Muscle of leg (tissue), 11 donors: ENCODE data around the gene ANKFN1. TPM values are rescaled to one million over a fixed set of nuclear protein-coding genes. Genes with fewer than 3 reads are reported as not detected.

ENCODE experiments used
- DNase-seq: peaks from one replicate; pipeline ENCODE4 v3.0.0; 2013
- H3K27ac ChIP-seq: one replicate; pipeline ENCODE4 v1.5.1; 2013; ENCODE audit warnings: mild to moderate bottlenecking, low read length, control low read depth
- H3K27me3 ChIP-seq: one replicate; pipeline ENCODE4 v1.6.1; 2013; ENCODE audit warnings: low read length; ENCODE audit not compliant: control insufficient read depth, insufficient read depth
- H3K36me3 ChIP-seq: one replicate; pipeline ENCODE4 v1.6.1; 2013; ENCODE audit warnings: low read length; ENCODE audit not compliant: control insufficient read depth, insufficient read depth
- H3K4me1 ChIP-seq: one replicate; pipeline ENCODE4 v1.6.1; 2013; ENCODE audit warnings: low read length; ENCODE audit not compliant: control insufficient read depth, insufficient read depth
- H3K4me3 ChIP-seq: one replicate; pipeline ENCODE4 v1.5.1; 2013; ENCODE audit warnings: low read length, control low read depth
- H3K9me3 ChIP-seq: replicated peaks from 2 replicates; pipeline ENCODE4 v1.6.1; 2013; ENCODE audit warnings: low read depth, low read length; ENCODE audit not compliant: control insufficient read depth
- WGBS: methylation state at CpG from one replicate; pipeline ENCODE4 v1.1.5; 2013; ENCODE audit warnings: missing lambda C conversion rate; ENCODE audit not compliant: insufficient coverage; 5-methylcytosine and 5-hydroxymethylcytosine counted together
- polyA plus RNA-seq, 8 donors: library from polyadenylated mRNA; unstranded; fragments of 120-200 nt; gene quantifications; one replicate each; pipeline versions ENCODE4 v1.2.1 to v1.2.3, GENCODE V29; 2013; ENCODE audit warnings: inconsistent platforms in 1 of 8, low replicate concordance in 1 of 8; ENCODE audit not compliant: insufficient read length in 8 of 8, insufficient read depth in 1 of 8
- total RNA-seq: library from RNA; stranded (reverse); fragments of 120-200 nt; gene quantifications from one replicate; pipeline ENCODE4 v1.2.4, GENCODE V29; 2013

ANKFN1 gene
- total and polyA plus RNA-seq, 9 donors: 0.10 to 0.91 (median 0.39) TPM

GRCh38 chr17:56165072-56165641, 11.9 kb downstream of the ANKFN1 start:
- WGBS: no CpG with 5 or more reads among the region's 8 CpGs
- no peak overlapping the region for H3K27ac ChIP-seq
- H3K36me3 ChIP-seq: no peaks in the 10 kb centered on the region
- no peaks in the 10 kb centered on the region for H3K4me1 ChIP-seq
- no peak overlapping the region for H3K4me3 ChIP-seq
- H3K27me3 ChIP-seq: no peaks in the 10 kb centered on the region
- H3K9me3 ChIP-seq: no peaks in the 10 kb centered on the region
- no peak for DNase-seq

- peaks cover 8% of the 10 kb centered on the region for H3K4me1 ChIP-seq
- no peaks in the 10 kb centered on the region for H3K9me3 ChIP-seq
- H3K27ac ChIP-seq: no peak overlapping the region
- H3K4me3 ChIP-seq: no peak overlapping the region
- no peak for DNase-seq
- WGBS: no CpG with 5 or more reads among the region's 2 CpGs
- H3K36me3 ChIP-seq: no peaks in the 10 kb centered on the region
- H3K27me3 ChIP-seq: no peaks in the 10 kb centered on the region
These were observed 14.2 kb downstream of the ANKFN1 start for GRCh38 chr17:56167491-56167890.

GRCh38 chr17:56169621-56170020, 16.3 kb downstream of the ANKFN1 start:
- no peaks in the 10 kb centered on the region for H3K9me3 ChIP-seq
- no peak overlapping the region for H3K27ac ChIP-seq
- peaks cover 28% of the 10 kb centered on the region for H3K4me1 ChIP-seq
- no peaks in the 10 kb centered on the region for H3K27me3 ChIP-seq
- H3K36me3 ChIP-seq: no peaks in the 10 kb centered on the region
- DNase-seq: no peak
- 83% methylated on average over 1 of the region's 3 CpGs for WGBS
- no peak overlapping the region for H3K4me3 ChIP-seq

GRCh38 chr17:56171186-56171959, 18.1 kb downstream of the ANKFN1 start:
- DNase-seq: no peak
- no peak overlapping the region for H3K27ac ChIP-seq
- WGBS: 41% methylated on average over 2 of the region's 4 CpGs

GRCh38 chr17:56172517-56172982, 19.3 kb downstream of the ANKFN1 start:
- WGBS: 30% methylated on average over 5 of the region's 5 CpGs
- no peaks in the 10 kb centered on the region for H3K27me3 ChIP-seq
- no peak overlapping the region for H3K4me3 ChIP-seq
- peaks cover 39% of the 10 kb centered on the region for H3K4me1 ChIP-seq
- peak overlapping the region; percentile 87 for H3K27ac ChIP-seq
- H3K9me3 ChIP-seq: no peaks in the 10 kb centered on the region
- peak; percentile 91 for DNase-seq
- H3K36me3 ChIP-seq: no peaks in the 10 kb centered on the region

More at GRCh38 chr17:56171186-56171959, 18.1 kb downstream of the ANKFN1 start:
- Histone ChIP-seq H3K4me1 (peaks cover 35% of the 10 kb centered on the region), H3K4me3 (no peak overlapping the region), H3K27me3 (no peaks in the 10 kb centered on the region), H3K9me3 (no peaks in the 10 kb centered on the region), H3K36me3 (no peaks in the 10 kb centered on the region)

GRCh38 chr17:56173026-56173425, 19.8 kb downstream of the ANKFN1 start:
- Histone ChIP-seq H3K27me3 (no peaks in the 10 kb centered on the region), H3K9me3 (no peaks in the 10 kb centered on the region), H3K27ac (peak overlapping the region; percentile 87), H3K4me1 (peaks cover 39% of the 10 kb centered on the region), H3K36me3 (no peaks in the 10 kb centered on the region), H3K4me3 (no peak overlapping the region)
- WGBS: 100% methylated on average over 1 of the region's 1 CpG
- DNase-seq: no peak

GRCh38 chr17:56173958-56174835, 20.9 kb downstream of the ANKFN1 start:
- peaks cover 39% of the 10 kb centered on the region for H3K4me1 ChIP-seq
- peak overlapping the region; percentile 87 for H3K27ac ChIP-seq
- no peak overlapping the region for H3K4me3 ChIP-seq
- 17% methylated on average over 1 of the region's 3 CpGs for WGBS
- no peaks in the 10 kb centered on the region for H3K36me3 ChIP-seq
- no peaks in the 10 kb centered on the region for H3K9me3 ChIP-seq
- no peaks in the 10 kb centered on the region for H3K27me3 ChIP-seq
- DNase-seq: peak; percentile 52

GRCh38 chr17:56175299-56175955, 22.2 kb downstream of the ANKFN1 start:
- Histone ChIP-seq H3K4me3 (no peak overlapping the region), H3K27ac (no peak overlapping the region), H3K27me3 (no peaks in the 10 kb centered on the region), H3K36me3 (no peaks in the 10 kb centered on the region), H3K4me1 (peaks cover 39% of the 10 kb centered on the region), H3K9me3 (no peaks in the 10 kb centered on the region)
- DNase-seq: no peak
- WGBS: 100% methylated on average over 1 of the region's 2 CpGs

- Histone ChIP-seq H3K27me3 (no peaks in the 10 kb centered on the region), H3K4me1 (peaks cover 37% of the 10 kb centered on the region), H3K9me3 (no peaks in the 10 kb centered on the region), H3K27ac (no peak overlapping the region), H3K4me3 (no peak overlapping the region), H3K36me3 (no peaks in the 10 kb centered on the region)
- peak; percentile 27 for DNase-seq
- WGBS: 29% methylated on average over 4 of the region's 4 CpGs
These were observed 22.8 kb downstream of the ANKFN1 start for GRCh38 chr17:56176091-56176490.
